D721Med (cell line): ENCODE data around the gene PDCL3.

Experiments used
- DNase-seq: peaks from one replicate; pipeline ENCODE4 v3.0.0; 2011; ENCODE audit warnings: low spot score; ENCODE audit not compliant: insufficient read length
- FAIRE-seq: peaks from 2 replicates; lab custom pipeline; 2011; peaks lifted over from hg19 to GRCh38; lab: Jason Lieb, UNC
- CTCF ChIP-seq: IDR thresholded peaks from 2 replicates; pipeline ENCODE4 v1.5.1; 2012; ENCODE audit warnings: mild to moderate bottlenecking, control low read depth; ENCODE audit not compliant: insufficient read depth; ENCODE audit errors: missing control alignments

PDCL3 gene

GRCh38 chr2:100526868-100527267 lies 35.9 kb upstream of the PDCL3 start:
- DNase-seq (no peak), FAIRE-seq (no peak)

GRCh38 chr2:100527440-100528015 lies 35.3 kb upstream of the PDCL3 start:
- no peak for TF ChIP-seq CTCF
- no peak for FAIRE-seq
- DNase-seq: no peak

More at GRCh38 chr2:100526868-100527267, 35.9 kb upstream of the PDCL3 start:
- TF ChIP-seq CTCF: no peak

GRCh38 chr2:100529176-100529575 lies 33.6 kb upstream of the PDCL3 start:
- DNase-seq (no peak), FAIRE-seq (no peak)
- no peak for TF ChIP-seq CTCF

GRCh38 chr2:100529900-100530299 lies 32.9 kb upstream of the PDCL3 start:
- FAIRE-seq (no peak), DNase-seq (no peak)
- TF ChIP-seq CTCF: no peak

GRCh38 chr2:100535855-100536254 lies 26.9 kb upstream of the PDCL3 start:
- FAIRE-seq: no peak
- no peak for TF ChIP-seq CTCF
- no peak for DNase-seq

- DNase-seq (no peak), FAIRE-seq (no peak)
- TF ChIP-seq CTCF: no peak
Measured at GRCh38 chr2:100537918-100538317, 24.9 kb upstream of the PDCL3 start.

GRCh38 chr2:100539221-100539620 lies 23.6 kb upstream of the PDCL3 start:
- FAIRE-seq (no peak), DNase-seq (no peak)
- no peak for TF ChIP-seq CTCF
